ENCODE measurements around the gene GRK6. TPM values are rescaled to one million over a fixed set of nuclear protein-coding genes. Genes with fewer than 3 reads are reported as not detected.

Gene GRK6
- total and polyA plus RNA-seq, 2 of the 4 experiments (the other 2 are of a cell fraction): 25.3 to 30.1 TPM

- CTCF ChIA-PET: no interaction called here
- dilution Hi-C loops (cut with HindIII; ENCODE audit: low sequenced_read_pairs, unreplicated experiment): no loop called here
Measured at GRCh38 chr5:177443144-177443983, 16.9 kb downstream of the GRK6 start.

More at GRCh38 chr5:177443144-177443983, 16.9 kb downstream of the GRK6 start:
- H3K56ac ChIP-seq (ENCODE audit: extremely low read depth, insufficient read depth, low read length): no peak overlapping the region
- no peak overlapping the region for H2BK120ac ChIP-seq (ENCODE audit: low read depth, low read length)
- no peak overlapping the region for H2BK5ac ChIP-seq (ENCODE audit: low read depth, low read length, poor library complexity, severe bottlenecking)
- peaks cover 10% of the 10 kb centered on the region for H3K4me1 ChIP-seq (ENCODE audit: control insufficient read depth, insufficient read depth, low read length)
- H3K9ac ChIP-seq (ENCODE audit: low read depth, low read length): no peak overlapping the region
- in situ Hi-C loops (cut with MboI; ENCODE audit: low sequenced_read_pairs) (no loop called here), intact Hi-C loops (cut with micrococcal nuclease) (no loop called here)
- DNase-seq: no peak
- ATAC-seq (ENCODE audit: low read depth): no peak
- H4K8ac ChIP-seq (ENCODE audit: low read depth in 2 of 2, low read length in 2 of 2): no peak overlapping the region
- no peak overlapping the region for H3K18ac ChIP-seq (ENCODE audit: low read depth, low read length)
- H3K9me1 ChIP-seq (ENCODE audit: insufficient read depth, low read length): peaks cover 4% of the 10 kb centered on the region; the same call in 1 of the 2 replicates
- H3K9me3 ChIP-seq (ENCODE audit: control insufficient read depth, insufficient read depth, low read length): no peaks in the 10 kb centered on the region
- H3K23ac ChIP-seq (ENCODE audit: low read depth, low read length): no peak overlapping the region
- no peak overlapping the region for H3K4me3 ChIP-seq (ENCODE audit: insufficient read depth, low read depth, low read length)
- no peak overlapping the region for H4K91ac ChIP-seq (ENCODE audit: insufficient read depth, low read depth, low read length)
- no TSS peak for BruUV-seq (replicated peaks)
- no peak overlapping the region for H3K4me2 ChIP-seq (ENCODE audit: low read depth, low read length)
- no peak overlapping the region for H3K27ac ChIP-seq (ENCODE audit: insufficient read depth, low read length)
- H2BK20ac ChIP-seq (ENCODE audit: low read depth, low read length): no peak overlapping the region
- no peak overlapping the region for H4K5ac ChIP-seq (ENCODE audit: low read depth, low read length)
- H2AK5ac ChIP-seq (ENCODE audit: low read depth, low read length): no peak overlapping the region; the same call in 1 of the 2 replicates
- peaks cover 0 to 4% of the 10 kb centered on the region in 2 experiments; a peak in 1 of 4 replicates for H3K79me1 ChIP-seq (ENCODE audit: low read depth in 1 of 2, low read length in 2 of 2)
- H4K20me1 ChIP-seq (ENCODE audit: insufficient read depth, low read length): peaks cover 11% of the 10 kb centered on the region; the same call in 1 of the 2 replicates
- no peak overlapping the region for H3K14ac ChIP-seq (replicated peaks; ENCODE audit: low read depth, low read length)
- 100% methylated on average over 1 of the region's 15 CpGs; no CpG with 5 or more reads in 1 of the 2 experiments for WGBS, 2 experiments (ENCODE audit: extremely low coverage in 2 of 2, insufficient read length in 1 of 2)
- POLR2A ChIA-PET (ENCODE audit: unreplicated experiment): no interaction called here
- no peak overlapping the region for H2AK9ac ChIP-seq (replicated peaks; ENCODE audit: low read depth, low read length, poor library complexity)
- H2AFZ ChIP-seq (replicated peaks; ENCODE audit: low read length, poor library complexity): no peak overlapping the region
- H3K36me3 ChIP-seq (ENCODE audit: control insufficient read depth, insufficient read depth, low read length): peaks cover 6% of the 10 kb centered on the region; the same call in 1 of the 2 replicates
- H3K4ac ChIP-seq (ENCODE audit: low read depth, low read length): no peak overlapping the region
- no peaks in the 10 kb centered on the region for H3K27me3 ChIP-seq (ENCODE audit: control insufficient read depth, insufficient read depth, low read length)
- TF ChIP-seq ELK1 (IDR thresholded peaks at IDR 0.05; ENCODE audit: borderline replicate concordance, low read depth, low read length) (no peak), BHLHE40 (IDR thresholded peaks at IDR 0.05; ENCODE audit: low read depth, low read length) (no peak), CTCF (conservative IDR thresholded peaks at IDR 0.05; ENCODE audit: low read depth, low read length) (no peak), RCOR1 (IDR thresholded peaks at IDR 0.05; ENCODE audit: insufficient replicate concordance, low read length) (no peak), RAD21 (IDR thresholded peaks at IDR 0.05; ENCODE audit: low read length) (no peak), CHD1 (IDR thresholded peaks at IDR 0.05; ENCODE audit: low read depth, low read length) (no peak)
- H2BK15ac ChIP-seq (ENCODE audit: low read depth, low read length): no peak overlapping the region
